HepG2 (cell line): ENCODE data around the gene ARAP3. TPM values are rescaled to one million over a fixed set of nuclear protein-coding genes. Genes with fewer than 3 reads are reported as not detected.

Experiments
- ATAC-seq: fragments of 200-7000 bp; cut with Tn5 transposase; 3 replicates; pipeline ENCODE4 v1.9.1; 2020; ENCODE audit warnings: mild to moderate bottlenecking, moderate library complexity
- BruUV-seq: library from RNA; stranded (reverse); fragments of 400-500 nt; replicated peaks from 2 replicates; lab custom pipeline; 2021; lab: Mats Ljungman, UMichigan
- CTCF ChIA-PET: fragments of 300-600 bp; formaldehyde crosslinking; extraction: SDS; loops from one replicate; lab custom pipeline; 2021; ENCODE audit warnings: low total read pairs, inconsistent platforms, low intra/inter-chr PET ratio; lab: Yijun Ruan, JAX
- POLR2A ChIA-PET: fragments of 350-600 bp; sonication (Branson Sonifier 250); formaldehyde crosslinking; loops from one replicate; lab custom pipeline; 2020; ENCODE audit warnings: antibody characterized with exemption, inconsistent platforms; lab: Yijun Ruan, JAX
- DNase-seq: peaks from one replicate; pipeline ENCODE4 v3.0.0-alpha.2; 2015; ENCODE audit warnings: low spot score
- FAIRE-seq: peaks from 3 replicates; lab custom pipeline; 2011; peaks lifted over from hg19 to GRCh38; lab: Jason Lieb, UNC
- H2AFZ ChIP-seq: one replicate; pipeline ENCODE4 v1.6.1; 2011; ENCODE audit warnings: low read length, inconsistent platforms
- H3K27ac ChIP-seq: fragments of 300-600 bp; 3 replicates; pipeline ENCODE4 v1.8.0; 2011; ENCODE audit warnings: mixed run types, mild to moderate bottlenecking, mixed read lengths, low read length, inconsistent platforms; ENCODE audit not compliant: insufficient read depth; ENCODE audit errors: extremely low read length
- H3K27me3 ChIP-seq, 2 experiments: fragments of 200-600 bp in 1 of 2; 2 replicates in 1 of 2; 3 replicates in 1 of 2; pipeline versions ENCODE4 v1.6.0 to v1.8.0; 2011; ENCODE audit warnings: low read length in 2 of 2, mild to moderate bottlenecking in 2 of 2, moderate library complexity in 2 of 2, inconsistent platforms in 1 of 2; ENCODE audit not compliant: insufficient read depth in 2 of 2, control insufficient read depth in 1 of 2
- H3K36me3 ChIP-seq, 2 experiments: fragments of 200-600 bp in 1 of 2; replicated peaks in 1 of 2; 2 replicates in 1 of 2; 3 replicates in 1 of 2; pipeline versions ENCODE4 v1.5.1 to v1.8.0; 2011; ENCODE audit warnings: low read length in 2 of 2, inconsistent platforms in 1 of 2; ENCODE audit not compliant: insufficient read depth in 2 of 2, control insufficient read depth in 1 of 2
- H3K4me1 ChIP-seq: 2 replicates; pipeline ENCODE4 v1.5.1; 2012; ENCODE audit warnings: low read length, inconsistent platforms; ENCODE audit not compliant: insufficient read depth
- H3K4me2 ChIP-seq: 2 replicates; pipeline ENCODE4 v1.6.0; 2011; ENCODE audit warnings: low read depth, low read length, inconsistent platforms
- H3K4me3 ChIP-seq, 3 experiments: fragments of 200-600 bp in 1 of 3; sonication (generic), shearing (Covaris generic) in 1 of 3; replicated peaks in 1 of 3; 2 replicates each; pipeline ENCODE4 v1.5.1; 2011 to 2016; ENCODE audit warnings: low read length in 3 of 3, inconsistent platforms in 2 of 3, low read depth in 2 of 3, mild to moderate bottlenecking in 2 of 3, control low read depth in 1 of 3, mixed read lengths in 1 of 3; ENCODE audit not compliant: insufficient read depth in 1 of 3
- H3K79me2 ChIP-seq: one replicate; pipeline ENCODE4 v1.6.1; 2011; ENCODE audit warnings: low read length, inconsistent platforms; ENCODE audit not compliant: insufficient read depth
- H3K9ac ChIP-seq: 2 replicates; pipeline ENCODE4 v1.6.0; 2011; ENCODE audit warnings: mild to moderate bottlenecking, low read depth, low read length, inconsistent platforms; ENCODE audit not compliant: insufficient read depth
- H3K9me3 ChIP-seq: 2 replicates; pipeline ENCODE4 v1.5.1; 2012; ENCODE audit warnings: mild to moderate bottlenecking, low read length
- H4K20me1 ChIP-seq: 2 replicates; pipeline ENCODE4 v1.6.0; 2011; ENCODE audit warnings: inconsistent platforms, mild to moderate bottlenecking, low read length, moderate library complexity; ENCODE audit not compliant: insufficient read depth
- NFYC ChIP-seq: IDR thresholded peaks from 2 replicates; pipeline ENCODE4 v1.6.1; 2016; ENCODE audit warnings: missing genetic modification reagents, missing compliant biosample characterization
- PRMT3 ChIP-seq: sonication (generic); formaldehyde crosslinking; IDR thresholded peaks from 2 replicates; pipeline ENCODE4 v1.8.1; 2022; ENCODE audit warnings: low read depth, mild to moderate bottlenecking, moderate library complexity, missing genetic modification reagents, borderline replicate concordance
- RARA ChIP-seq: IDR thresholded peaks from 2 replicates; pipeline ENCODE4 v1.6.1; 2016; ENCODE audit warnings: missing genetic modification reagents, missing compliant biosample characterization
- SMARCC2 ChIP-seq: fragments of 450-650 bp; IDR thresholded peaks from 2 replicates; pipeline ENCODE4 v1.6.1; 2017; ENCODE audit warnings: antibody characterized with exemption, mild to moderate bottlenecking
- TRIM24 ChIP-seq: sonication (generic); formaldehyde crosslinking; IDR thresholded peaks from 2 replicates; pipeline ENCODE4 v1.8.0; 2022; ENCODE audit warnings: mild to moderate bottlenecking, missing genetic modification reagents
- ZFP37 ChIP-seq: sonication (generic); formaldehyde crosslinking; IDR thresholded peaks from 2 replicates; pipeline ENCODE4 v1.4.0; 2020; ENCODE audit warnings: missing genetic modification reagents, borderline replicate concordance
- ZNF451 ChIP-seq: sonication (generic); formaldehyde crosslinking; IDR thresholded peaks from 2 replicates; pipeline ENCODE4 v1.5.0; 2020; ENCODE audit warnings: mild to moderate bottlenecking, missing genetic modification reagents
- ZNF530 ChIP-seq: sonication (generic); formaldehyde crosslinking; IDR thresholded peaks from 2 replicates; pipeline ENCODE4 v1.5.0; 2020; ENCODE audit warnings: low read depth, mild to moderate bottlenecking, missing genetic modification reagents
- ZNF543 ChIP-seq: sonication (generic); formaldehyde crosslinking; IDR thresholded peaks from 2 replicates; pipeline ENCODE4 v1.4.0; 2020; ENCODE audit warnings: mild to moderate bottlenecking, missing genetic modification reagents
- ZNF780A ChIP-seq: sonication (generic); formaldehyde crosslinking; IDR thresholded peaks from 2 replicates; pipeline ENCODE4 v1.8.0; 2022; ENCODE audit warnings: mild to moderate bottlenecking, missing genetic modification reagents, moderate library complexity
- ZNF83 ChIP-seq: sonication (generic); formaldehyde crosslinking; IDR thresholded peaks from 2 replicates; pipeline ENCODE4 v1.4.0; 2020; ENCODE audit warnings: missing genetic modification reagents, mild to moderate bottlenecking, borderline replicate concordance
- WGBS: methylation state at CpG from one replicate; pipeline ENCODE4 v1.1.6; 2017; ENCODE audit warnings: low lambda C conversion rate; 5-methylcytosine and 5-hydroxymethylcytosine counted together
- in situ Hi-C: cut with HindIII; loops from 2 replicates; pipeline ENCODE4 v1.10.0; 2017; ENCODE audit warnings: low pct_unique_long_range_greater_than_20kb; ENCODE audit not compliant: extremely low pct_ligation_motif_present
- intact Hi-C: fragments of 100-400 bp; cut with micrococcal nuclease; formaldehyde crosslinking; loops from one replicate; pipeline ENCODE4 v1.10.0; 2022; ENCODE audit not compliant: unreplicated experiment
- polyA plus RNA-seq, 8 experiments: library from polyadenylated mRNA; depleted of rRNA in 3 of 8; stranded (reverse) in 7 of 8; unstranded in 1 of 8; fragments of >200 nt; fragmentation: Illumina TruSeq in 4 of 8; extraction: Trizol in 4 of 8; gene quantifications; 2 replicates each; pipeline versions ENCODE4 v1.2.1 to v1.2.3, GENCODE V29; 2011 to 2016; ENCODE audit warnings: low read depth in 4 of 8, missing spikeins in 1 of 8, mixed read lengths in 1 of 8; ENCODE audit not compliant: insufficient read depth in 1 of 8
- total RNA-seq, 5 experiments: library from RNA; depleted of rRNA; stranded (reverse); fragments of >200 nt; fragmentation: Illumina TruSeq; extraction: Trizol; gene quantifications; 2 replicates each; pipeline ENCODE4 v1.2.3, GENCODE V29; 2016; ENCODE audit warnings: low read depth in 1 of 5
- TF ChIP-seq, protein P1 (sequence below), 2 experiments: sonication (generic) in 1 of 2; formaldehyde crosslinking in 1 of 2; IDR thresholded peaks; 2 replicates each; pipeline versions ENCODE4 v1.4.0 to v1.6.1; 2018 to 2020; ENCODE audit warnings: missing genetic modification reagents in 2 of 2, borderline replicate concordance in 1 of 2, low read depth in 1 of 2, mild to moderate bottlenecking in 1 of 2, missing biosample characterization in 1 of 2
- TF ChIP-seq, protein P2 (sequence below): sonication (generic); formaldehyde crosslinking; IDR thresholded peaks from 2 replicates; pipeline ENCODE4 v1.5.0; 2020; ENCODE audit warnings: missing genetic modification reagents, mild to moderate bottlenecking, borderline replicate concordance
- TF ChIP-seq, protein P3 (sequence below): sonication (generic); formaldehyde crosslinking; IDR thresholded peaks from 2 replicates; pipeline ENCODE4 v1.8.1; 2022; ENCODE audit warnings: mild to moderate bottlenecking, missing genetic modification reagents

The ARAP3 gene
- total and polyA plus RNA-seq, 2 of the 13 experiments (the other 11 are each of a cell fraction or from before 2014, with no cell fraction given) = 0.25 TPM; not detected in 1

DNA sequence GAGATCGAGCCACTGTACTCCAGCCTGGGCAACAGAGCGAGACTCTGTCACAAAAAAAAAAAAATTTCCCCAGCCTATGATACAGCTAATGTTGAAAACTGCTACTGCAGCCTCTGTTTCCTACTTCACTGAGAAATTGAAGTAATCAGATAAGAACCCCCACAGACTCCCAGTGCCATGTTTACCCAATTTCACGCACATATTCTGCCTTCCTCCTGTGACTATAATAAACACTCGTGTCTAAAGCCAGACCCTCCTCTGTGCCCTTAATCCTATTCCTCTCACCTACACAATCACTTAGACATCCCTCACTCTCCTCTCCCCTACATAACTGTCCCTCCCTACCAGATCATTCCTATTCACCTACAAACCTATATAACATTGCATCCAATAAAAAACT lies 6.4 kb downstream of the ARAP3 start:
- peaks cover 2% of the 10 kb centered on the region; the same call in 1 of the 2 replicates for H3K4me1 ChIP-seq
- H2AFZ ChIP-seq = no peak overlapping the region
- in situ Hi-C loops (loop anchor here (25.0 kb wide), 1 partner anchor 462 kb away; no protein-coding TSS in a partner anchor), intact Hi-C loops (no loop called here)
- peaks cover 2 to 5% of the 10 kb centered on the region in 2 experiments; a peak in 2 of 5 replicates for H3K27me3 ChIP-seq
- TF ChIP-seq, protein P1, sequence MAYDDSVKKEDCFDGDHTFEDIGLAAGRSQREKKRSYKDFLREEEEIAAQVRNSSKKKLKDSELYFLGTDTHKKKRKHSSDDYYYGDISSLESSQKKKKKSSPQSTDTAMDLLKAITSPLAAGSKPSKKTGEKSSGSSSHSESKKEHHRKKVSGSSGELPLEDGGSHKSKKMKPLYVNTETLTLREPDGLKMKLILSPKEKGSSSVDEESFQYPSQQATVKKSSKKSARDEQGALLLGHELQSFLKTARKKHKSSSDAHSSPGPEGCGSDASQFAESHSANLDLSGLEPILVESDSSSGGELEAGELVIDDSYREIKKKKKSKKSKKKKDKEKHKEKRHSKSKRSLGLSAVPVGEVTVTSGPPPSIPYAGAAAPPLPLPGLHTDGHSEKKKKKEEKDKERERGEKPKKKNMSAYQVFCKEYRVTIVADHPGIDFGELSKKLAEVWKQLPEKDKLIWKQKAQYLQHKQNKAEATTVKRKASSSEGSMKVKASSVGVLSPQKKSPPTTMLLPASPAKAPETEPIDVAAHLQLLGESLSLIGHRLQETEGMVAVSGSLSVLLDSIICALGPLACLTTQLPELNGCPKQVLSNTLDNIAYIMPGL (CRISPR knock-in tag; IDR thresholded peaks at IDR 0.05; ENCODE audit: borderline replicate concordance in 1 of 2, low read depth in 1 of 2) = no peak
- FAIRE-seq (no peak), DNase-seq (no peak), ATAC-seq (no peak)
- CTCF ChIA-PET = no interaction called here
- WGBS = 49% methylated on average over 4 of the region's 4 CpGs
- H3K4me3 ChIP-seq = no peak overlapping the region
- no peak overlapping the region for H3K9ac ChIP-seq
- no peaks in the 10 kb centered on the region for H3K36me3 ChIP-seq
- H4K20me1 ChIP-seq = no peaks in the 10 kb centered on the region
- POLR2A ChIA-PET = no interaction called here
- no peaks in the 10 kb centered on the region for H3K9me3 ChIP-seq
- no TSS peak for BruUV-seq
- no peaks in the 10 kb centered on the region for H3K79me2 ChIP-seq
- H3K27ac ChIP-seq = no peak overlapping the region
- H3K4me2 ChIP-seq = no peak overlapping the region

DNA sequence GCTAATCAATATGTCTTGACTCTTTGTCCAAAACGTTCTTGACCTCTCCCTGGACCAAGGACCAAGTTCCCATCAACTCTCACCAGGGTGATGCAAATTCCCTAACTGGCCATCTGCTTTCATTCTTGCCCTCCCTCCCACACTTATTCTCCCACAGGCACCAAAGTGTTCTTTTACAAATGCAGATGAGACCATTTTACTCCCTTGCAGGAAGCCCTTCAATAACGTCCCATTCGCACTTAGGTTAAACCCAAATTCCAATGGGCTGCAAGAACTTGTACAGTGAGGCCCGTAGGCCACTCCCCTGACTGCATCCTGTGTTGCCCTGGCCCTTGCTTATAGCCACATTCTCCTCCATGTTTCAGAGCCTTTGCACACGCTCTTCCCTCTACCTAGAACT lies 7.3 kb downstream of the ARAP3 start:
- H3K79me2 ChIP-seq = no peaks in the 10 kb centered on the region
- no peaks in the 10 kb centered on the region for H3K4me1 ChIP-seq
- no TSS peak for BruUV-seq
- no peak overlapping the region for H2AFZ ChIP-seq
- ChIA-PET POLR2A (no interaction called here), CTCF (no interaction called here)
- ATAC-seq (no peak), DNase-seq (no peak), FAIRE-seq (no peak)
- WGBS = 21% methylated on average over 5 of the region's 5 CpGs
- H3K4me3 ChIP-seq = no peak overlapping the region
- no peaks in the 10 kb centered on the region for H3K9me3 ChIP-seq
- H3K4me2 ChIP-seq = no peak overlapping the region
- no peak overlapping the region for H3K27ac ChIP-seq
- H3K36me3 ChIP-seq = no peaks in the 10 kb centered on the region
- peaks cover 2 to 3% of the 10 kb centered on the region in 2 experiments; a peak in 2 of 5 replicates for H3K27me3 ChIP-seq
- H4K20me1 ChIP-seq = no peaks in the 10 kb centered on the region
- no peak for TF ChIP-seq ZNF543
- TF ChIP-seq, protein P2, sequence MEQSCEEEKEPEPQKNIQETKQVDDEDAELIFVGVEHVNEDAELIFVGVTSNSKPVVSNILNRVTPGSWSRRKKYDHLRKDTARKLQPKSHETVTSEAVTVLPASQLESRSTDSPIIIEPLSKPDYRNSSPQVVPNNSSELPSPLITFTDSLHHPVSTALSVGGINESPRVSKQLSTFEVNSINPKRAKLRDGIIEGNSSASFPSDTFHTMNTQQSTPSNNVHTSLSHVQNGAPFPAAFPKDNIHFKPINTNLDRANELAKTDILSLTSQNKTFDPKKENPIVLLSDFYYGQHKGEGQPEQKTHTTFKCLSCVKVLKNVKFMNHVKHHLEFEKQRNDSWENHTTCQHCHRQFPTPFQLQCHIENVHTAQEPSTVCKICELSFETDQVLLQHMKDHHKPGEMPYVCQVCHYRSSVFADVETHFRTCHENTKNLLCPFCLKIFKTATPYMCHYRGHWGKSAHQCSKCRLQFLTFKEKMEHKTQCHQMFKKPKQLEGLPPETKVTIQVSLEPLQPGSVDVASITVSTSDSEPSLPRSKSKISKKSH = no peak
- TF ChIP-seq ZFP37 (CRISPR knock-in tag) = no peak
- no peak for TF ChIP-seq SMARCC2
- no peak for TF ChIP-seq TRIM24 (CRISPR knock-in tag)
- TF ChIP-seq, protein P3, sequence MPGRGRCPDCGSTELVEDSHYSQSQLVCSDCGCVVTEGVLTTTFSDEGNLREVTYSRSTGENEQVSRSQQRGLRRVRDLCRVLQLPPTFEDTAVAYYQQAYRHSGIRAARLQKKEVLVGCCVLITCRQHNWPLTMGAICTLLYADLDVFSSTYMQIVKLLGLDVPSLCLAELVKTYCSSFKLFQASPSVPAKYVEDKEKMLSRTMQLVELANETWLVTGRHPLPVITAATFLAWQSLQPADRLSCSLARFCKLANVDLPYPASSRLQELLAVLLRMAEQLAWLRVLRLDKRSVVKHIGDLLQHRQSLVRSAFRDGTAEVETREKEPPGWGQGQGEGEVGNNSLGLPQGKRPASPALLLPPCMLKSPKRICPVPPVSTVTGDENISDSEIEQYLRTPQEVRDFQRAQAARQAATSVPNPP (CRISPR knock-in tag) = no peak
- TF ChIP-seq ZNF451 = no peak
- TF ChIP-seq NFYC (CRISPR knock-in tag) = no peak
- no peak for TF ChIP-seq PRMT3 (CRISPR knock-in tag)
- TF ChIP-seq ZNF83 (CRISPR knock-in tag) = no peak
- TF ChIP-seq ZNF530 (CRISPR knock-in tag) = no peak
- TF ChIP-seq ZNF780A = no peak
- no peak for TF ChIP-seq RARA (CRISPR knock-in tag)
- intact Hi-C loops (no loop called here), in situ Hi-C loops (loop anchor here (25.0 kb wide), 1 partner anchor 463 kb away; no protein-coding TSS in a partner anchor)
- H3K9ac ChIP-seq = no peak overlapping the region
